Ishikawa (cell line): Measurements from ENCODE around the gene HNRNPU.

Source experiments
- CEBPB ChIP-seq: IDR thresholded peaks from 2 replicates; pipeline ENCODE4 v1.6.1; 2012
- CREB1 ChIP-seq: IDR thresholded peaks from 2 replicates; pipeline ENCODE4 v1.6.1; 2012; ENCODE audit warnings: low read depth
- EGR1 ChIP-seq: IDR thresholded peaks from 2 replicates; pipeline ENCODE4 v1.6.1; 2012
- EP300 ChIP-seq: IDR thresholded peaks from 2 replicates; pipeline ENCODE4 v1.6.1; 2012; ENCODE audit warnings: borderline replicate concordance
- FOXM1 ChIP-seq: IDR thresholded peaks from 2 replicates; pipeline ENCODE4 v1.6.1; 2012; ENCODE audit warnings: low read depth, borderline replicate concordance
- NFIC ChIP-seq: IDR thresholded peaks from 2 replicates; pipeline ENCODE4 v1.6.1; 2012
- RAD21 ChIP-seq: IDR thresholded peaks from 2 replicates; pipeline ENCODE4 v1.6.1; 2012; ENCODE audit warnings: low read depth
- TAF1 ChIP-seq: IDR thresholded peaks from 2 replicates; pipeline ENCODE4 v1.6.1; 2012; ENCODE audit warnings: low read depth, mild to moderate bottlenecking
- TCF12 ChIP-seq: IDR thresholded peaks from 2 replicates; pipeline ENCODE4 v1.6.1; 2012; ENCODE audit warnings: low read depth
- TEAD4 ChIP-seq: IDR thresholded peaks from 2 replicates; pipeline ENCODE4 v1.6.1; 2012
- YY1 ChIP-seq: IDR thresholded peaks from 2 replicates; pipeline ENCODE4 v1.6.1; 2012; ENCODE audit warnings: low read depth
- ZBTB7A ChIP-seq: IDR thresholded peaks from 2 replicates; pipeline ENCODE4 v1.6.1; 2012; ENCODE audit warnings: low read depth
- TF ChIP-seq, protein P1 (sequence below): IDR thresholded peaks from 2 replicates; pipeline ENCODE4 v1.6.1; 2012
- TF ChIP-seq, protein P2 (sequence below): IDR thresholded peaks from 2 replicates; pipeline ENCODE4 v1.6.1; 2012
- TF ChIP-seq, protein P3 (sequence below): IDR thresholded peaks from 2 replicates; pipeline ENCODE4 v1.6.1; 2012; ENCODE audit warnings: low read depth, mild to moderate bottlenecking

Gene HNRNPU

DNA sequence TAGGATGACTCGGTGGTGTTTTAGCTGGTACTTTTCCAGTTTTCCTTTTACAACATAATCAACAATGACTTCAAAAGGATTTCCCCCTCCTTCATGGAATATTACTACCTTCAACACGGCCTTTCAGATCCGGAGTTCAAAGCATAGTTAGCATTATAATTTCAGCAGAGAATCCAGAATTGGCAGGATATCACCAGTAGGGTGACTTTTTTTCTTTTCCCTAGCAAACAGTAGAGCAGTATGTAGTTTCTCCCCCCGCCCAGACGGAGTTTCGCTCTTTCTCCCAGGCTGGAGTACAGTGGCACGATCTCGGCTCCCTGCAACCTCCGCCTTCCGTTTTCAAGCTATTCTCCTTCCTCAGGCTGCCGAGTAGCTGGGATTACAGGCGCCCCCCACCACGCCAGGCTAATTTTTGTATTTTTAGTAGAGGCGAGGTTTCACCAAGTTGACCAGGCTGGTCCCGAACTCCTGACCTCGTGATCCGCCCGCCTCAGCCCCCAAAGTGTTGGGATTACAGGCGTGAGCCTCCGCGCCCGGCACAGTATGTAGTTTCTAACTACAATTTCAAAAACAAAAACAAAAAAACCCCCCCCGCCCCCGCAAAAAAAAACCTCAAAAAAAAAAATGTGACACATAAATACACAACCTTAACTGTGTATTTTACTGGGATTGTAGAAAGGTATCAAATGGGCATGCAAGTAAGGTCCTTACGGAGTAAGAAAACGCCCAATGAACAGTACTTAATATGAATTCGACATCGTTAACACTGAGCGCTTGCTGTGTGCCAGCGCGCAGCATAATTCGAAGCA lies 30.4 kb downstream of the HNRNPU start:
- 0 out of 2 replicates have a peak, but pooled peaks have one; percentile 1 for TF ChIP-seq YY1
- no peak for TF ChIP-seq TCF12

DNA sequence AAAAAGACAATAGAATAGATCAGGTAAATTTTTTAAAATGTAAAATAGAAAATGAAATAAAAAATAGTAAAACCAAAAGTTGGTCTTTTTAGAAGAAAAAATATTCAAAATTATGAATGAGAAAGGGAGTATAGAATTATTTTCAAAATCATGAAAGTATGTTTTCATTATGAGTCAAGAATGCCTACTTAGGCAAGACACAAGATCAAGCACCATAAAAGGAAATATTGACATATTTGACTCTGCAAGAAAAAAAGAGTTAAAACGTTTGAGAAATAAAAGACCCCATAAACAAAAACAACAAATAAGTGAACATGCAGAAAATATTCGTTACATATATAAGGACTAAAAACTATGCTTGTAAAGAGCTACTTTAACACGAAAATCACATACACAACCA lies 33.7 kb downstream of the HNRNPU start:
- no peak for TF ChIP-seq NFIC
- TF ChIP-seq CREB1 = no peak
- no peak for TF ChIP-seq TAF1
- TF ChIP-seq FOXM1 = no peak
- TF ChIP-seq YY1 = no peak
- no peak for TF ChIP-seq TCF12
- no peak for TF ChIP-seq EGR1
- TF ChIP-seq, protein P1, sequence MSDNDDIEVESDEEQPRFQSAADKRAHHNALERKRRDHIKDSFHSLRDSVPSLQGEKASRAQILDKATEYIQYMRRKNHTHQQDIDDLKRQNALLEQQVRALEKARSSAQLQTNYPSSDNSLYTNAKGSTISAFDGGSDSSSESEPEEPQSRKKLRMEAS = no peak
- no peak for TF ChIP-seq EP300

DNA sequence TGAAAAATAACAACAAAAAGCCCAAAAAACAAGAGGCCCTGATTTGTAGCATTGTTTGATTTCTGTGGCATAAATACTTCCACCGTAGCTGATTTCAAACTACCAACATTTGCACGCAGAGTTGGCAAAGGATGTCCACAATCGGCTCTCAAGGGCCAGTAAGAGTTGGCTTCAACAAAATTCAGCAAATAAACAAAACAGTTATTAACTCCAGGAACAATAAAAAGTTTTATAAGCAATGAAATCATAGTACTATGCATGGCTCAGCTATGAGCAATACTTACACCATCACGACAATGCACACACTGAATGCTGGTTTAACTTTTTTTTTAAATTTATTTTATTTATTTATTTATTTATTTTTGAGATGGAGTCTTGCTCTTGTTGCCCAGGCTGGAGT lies 37.6 kb downstream of the HNRNPU start:
- TF ChIP-seq EP300 (no peak), TAF1 (no peak), FOXM1 (no peak), YY1 (no peak)
- TF ChIP-seq, protein P2, sequence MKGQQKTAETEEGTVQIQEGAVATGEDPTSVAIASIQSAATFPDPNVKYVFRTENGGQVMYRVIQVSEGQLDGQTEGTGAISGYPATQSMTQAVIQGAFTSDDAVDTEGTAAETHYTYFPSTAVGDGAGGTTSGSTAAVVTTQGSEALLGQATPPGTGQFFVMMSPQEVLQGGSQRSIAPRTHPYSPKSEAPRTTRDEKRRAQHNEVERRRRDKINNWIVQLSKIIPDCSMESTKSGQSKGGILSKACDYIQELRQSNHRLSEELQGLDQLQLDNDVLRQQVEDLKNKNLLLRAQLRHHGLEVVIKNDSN = no peak
- TF ChIP-seq, protein P1 = no peak

DNA sequence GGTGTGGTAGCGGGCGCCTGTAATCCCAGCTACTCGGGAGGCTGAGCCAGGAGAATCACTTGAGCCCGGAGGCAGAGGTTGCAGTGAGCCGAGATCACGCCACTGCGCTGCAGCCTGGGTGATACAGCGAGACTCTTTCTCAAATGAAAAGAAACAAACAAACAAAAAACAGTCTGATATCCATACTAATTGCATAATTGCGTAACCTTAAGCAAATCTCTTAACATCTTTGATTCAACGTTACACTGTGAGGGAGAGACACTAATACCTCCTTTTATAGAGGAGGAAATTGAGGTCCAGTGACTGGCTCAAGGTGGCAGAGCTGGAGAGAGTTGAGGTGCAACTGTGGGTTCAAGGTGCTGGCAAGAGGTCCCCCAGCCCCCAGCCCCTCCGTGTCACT lies 41.5 kb downstream of the HNRNPU start:
- TF ChIP-seq CEBPB (0 out of 2 replicates have a peak, but pooled peaks have one; percentile 23), ZBTB7A (no peak)

DNA sequence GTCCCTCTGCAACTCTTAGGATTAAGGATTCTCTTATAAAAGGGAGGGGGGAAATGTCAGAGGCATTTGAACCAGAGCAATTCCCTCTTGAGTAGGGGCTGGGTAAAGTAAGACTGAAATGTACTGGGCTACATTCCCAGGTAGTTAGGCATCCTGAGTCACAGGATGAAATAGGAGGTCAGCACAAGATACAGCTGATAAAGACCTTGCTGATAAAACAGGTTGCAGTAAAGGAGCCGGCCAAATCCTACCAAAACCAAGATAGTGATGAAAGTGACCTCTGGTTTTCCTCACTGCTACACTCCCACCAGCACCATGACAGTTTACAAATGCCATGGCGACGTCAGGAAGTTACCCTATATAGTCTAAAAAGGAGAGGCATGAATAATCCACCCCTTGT lies 43.2 kb downstream of the HNRNPU start:
- TF ChIP-seq CREB1 = no peak
- TF ChIP-seq TEAD4 = no peak
- no peak for TF ChIP-seq EGR1
- no peak for TF ChIP-seq RAD21
- TF ChIP-seq, protein P1 = no peak
- TF ChIP-seq, protein P2 = no peak
- TF ChIP-seq, protein P3, sequence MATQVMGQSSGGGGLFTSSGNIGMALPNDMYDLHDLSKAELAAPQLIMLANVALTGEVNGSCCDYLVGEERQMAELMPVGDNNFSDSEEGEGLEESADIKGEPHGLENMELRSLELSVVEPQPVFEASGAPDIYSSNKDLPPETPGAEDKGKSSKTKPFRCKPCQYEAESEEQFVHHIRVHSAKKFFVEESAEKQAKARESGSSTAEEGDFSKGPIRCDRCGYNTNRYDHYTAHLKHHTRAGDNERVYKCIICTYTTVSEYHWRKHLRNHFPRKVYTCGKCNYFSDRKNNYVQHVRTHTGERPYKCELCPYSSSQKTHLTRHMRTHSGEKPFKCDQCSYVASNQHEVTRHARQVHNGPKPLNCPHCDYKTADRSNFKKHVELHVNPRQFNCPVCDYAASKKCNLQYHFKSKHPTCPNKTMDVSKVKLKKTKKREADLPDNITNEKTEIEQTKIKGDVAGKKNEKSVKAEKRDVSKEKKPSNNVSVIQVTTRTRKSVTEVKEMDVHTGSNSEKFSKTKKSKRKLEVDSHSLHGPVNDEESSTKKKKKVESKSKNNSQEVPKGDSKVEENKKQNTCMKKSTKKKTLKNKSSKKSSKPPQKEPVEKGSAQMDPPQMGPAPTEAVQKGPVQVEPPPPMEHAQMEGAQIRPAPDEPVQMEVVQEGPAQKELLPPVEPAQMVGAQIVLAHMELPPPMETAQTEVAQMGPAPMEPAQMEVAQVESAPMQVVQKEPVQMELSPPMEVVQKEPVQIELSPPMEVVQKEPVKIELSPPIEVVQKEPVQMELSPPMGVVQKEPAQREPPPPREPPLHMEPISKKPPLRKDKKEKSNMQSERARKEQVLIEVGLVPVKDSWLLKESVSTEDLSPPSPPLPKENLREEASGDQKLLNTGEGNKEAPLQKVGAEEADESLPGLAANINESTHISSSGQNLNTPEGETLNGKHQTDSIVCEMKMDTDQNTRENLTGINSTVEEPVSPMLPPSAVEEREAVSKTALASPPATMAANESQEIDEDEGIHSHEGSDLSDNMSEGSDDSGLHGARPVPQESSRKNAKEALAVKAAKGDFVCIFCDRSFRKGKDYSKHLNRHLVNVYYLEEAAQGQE = no peak

DNA sequence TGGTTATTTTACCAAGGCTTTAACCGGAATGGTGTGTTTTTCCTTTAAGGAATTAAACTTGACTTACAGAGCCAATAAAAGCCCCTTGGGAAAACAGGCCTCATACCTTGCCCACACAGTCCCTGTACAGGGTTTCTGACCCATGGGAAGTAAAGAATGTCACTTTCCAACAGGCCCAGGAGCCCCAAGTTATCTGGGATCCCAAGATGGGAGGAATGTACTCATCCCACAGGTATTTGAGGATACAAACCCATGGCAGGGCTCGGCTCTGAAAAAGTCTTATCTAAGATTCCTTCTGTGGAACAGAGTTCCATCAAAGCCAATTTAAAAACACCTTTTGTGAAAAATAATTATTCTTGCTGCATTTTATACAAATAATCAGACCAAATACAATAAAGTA lies 44.2 kb downstream of the HNRNPU start:
- no peak for TF ChIP-seq EGR1
- TF ChIP-seq, protein P3 = no peak
- TF ChIP-seq CEBPB = no peak
- TF ChIP-seq EP300 = no peak
- no peak for TF ChIP-seq TCF12
- TF ChIP-seq ZBTB7A = no peak
- no peak for TF ChIP-seq TAF1
- TF ChIP-seq YY1 = no peak
- no peak for TF ChIP-seq RAD21
- TF ChIP-seq, protein P2 = no peak
- no peak for TF ChIP-seq FOXM1
- no peak for TF ChIP-seq CREB1
- TF ChIP-seq, protein P1 = no peak
- no peak for TF ChIP-seq TEAD4
- no peak for TF ChIP-seq NFIC
